HepG2 (cell line): ENCODE results near the gene PHKG2. TPM values are rescaled to one million over a fixed set of nuclear protein-coding genes. Genes with fewer than 3 reads are reported as not detected.
A peak's percentile ranks its signal among the peaks of the same experiment; 100 is the strongest.

Source experiments
- ARNT2 ChIP-seq: sonication (generic); formaldehyde crosslinking; IDR thresholded peaks from 2 replicates; pipeline ENCODE4 v1.8.0; 2022; ENCODE audit warnings: mild to moderate bottlenecking, low read depth, missing genetic modification reagents, moderate library complexity
- FOXM1 ChIP-seq: sonication (generic); formaldehyde crosslinking; IDR thresholded peaks from 2 replicates; pipeline ENCODE4 v1.5.0; 2020; ENCODE audit warnings: missing genetic modification reagents
- KAT7 ChIP-seq: IDR thresholded peaks from 2 replicates; pipeline ENCODE4 v1.6.1; 2018; ENCODE audit warnings: borderline replicate concordance, missing compliant biosample characterization
- MAFF ChIP-seq: IDR thresholded peaks from 2 replicates; pipeline ENCODE4 v1.6.1; 2011; ENCODE audit warnings: low read depth, low read length, improper control_type of control experiment
- MBNL3 ChIP-seq: fragments of 250-450 bp; sonication (Bioruptor Pico); conservative IDR thresholded peaks from 2 replicates; pipeline ENCODE4 v1.8.0; 2022; ENCODE audit warnings: mild to moderate bottlenecking, inconsistent platforms
- NFKB2 ChIP-seq: sonication (generic); formaldehyde crosslinking; IDR thresholded peaks from 2 replicates; pipeline ENCODE4 v1.4.0; 2020; ENCODE audit warnings: missing genetic modification reagents, borderline replicate concordance
- PAF1 ChIP-seq: IDR thresholded peaks from 2 replicates; pipeline ENCODE4 v1.6.1; 2016; ENCODE audit warnings: missing genetic modification reagents, missing compliant biosample characterization
- RFXANK ChIP-seq: IDR thresholded peaks from 2 replicates; pipeline ENCODE4 v1.6.1; 2016
- SNAI1 ChIP-seq: sonication (generic); formaldehyde crosslinking; IDR thresholded peaks from 2 replicates; pipeline ENCODE4 v1.5.0; 2020; ENCODE audit warnings: mild to moderate bottlenecking, missing genetic modification reagents, borderline replicate concordance
- STAG1 ChIP-seq: sonication (generic); formaldehyde crosslinking; IDR thresholded peaks from 2 replicates; pipeline ENCODE4 v1.4.0; 2020; ENCODE audit warnings: missing genetic modification reagents
- SUZ12 ChIP-seq: fragments of 150-350 bp; IDR thresholded peaks from 2 replicates; pipeline ENCODE4 v1.6.1; 2014; ENCODE audit warnings: low read depth, low read length
- WIZ ChIP-seq: sonication (generic); formaldehyde crosslinking; IDR thresholded peaks from 2 replicates; pipeline ENCODE4 v1.5.1; 2020; ENCODE audit warnings: mild to moderate bottlenecking, missing genetic modification reagents
- ZFP82 ChIP-seq: sonication (generic); formaldehyde crosslinking; IDR thresholded peaks from 2 replicates; pipeline ENCODE4 v1.5.1; 2020; ENCODE audit warnings: mild to moderate bottlenecking, missing genetic modification reagents, borderline replicate concordance
- ZNF567 ChIP-seq: sonication (generic); formaldehyde crosslinking; IDR thresholded peaks from 2 replicates; pipeline ENCODE4 v1.8.1; 2023; ENCODE audit warnings: mild to moderate bottlenecking, missing genetic modification reagents, borderline replicate concordance
- ZNF607 ChIP-seq: sonication (generic); formaldehyde crosslinking; IDR thresholded peaks from 2 replicates; pipeline ENCODE4 v1.5.1; 2020; ENCODE audit warnings: missing genetic modification reagents, mild to moderate bottlenecking, borderline replicate concordance
- polyA plus RNA-seq, 8 experiments: library from polyadenylated mRNA; depleted of rRNA in 3 of 8; stranded (reverse) in 7 of 8; unstranded in 1 of 8; fragments of >200 nt; fragmentation: Illumina TruSeq in 4 of 8; extraction: Trizol in 4 of 8; gene quantifications; 2 replicates each; pipeline versions ENCODE4 v1.2.1 to v1.2.3, GENCODE V29; 2011 to 2016; ENCODE audit warnings: low read depth in 4 of 8, missing spikeins in 1 of 8, mixed read lengths in 1 of 8; ENCODE audit not compliant: insufficient read depth in 1 of 8
- total RNA-seq, 5 experiments: library from RNA; depleted of rRNA; stranded (reverse); fragments of >200 nt; fragmentation: Illumina TruSeq; extraction: Trizol; gene quantifications; 2 replicates each; pipeline ENCODE4 v1.2.3, GENCODE V29; 2016; ENCODE audit warnings: low read depth in 1 of 5
- TF ChIP-seq, protein P1 (sequence below): sonication (generic); formaldehyde crosslinking; IDR thresholded peaks from 2 replicates; pipeline ENCODE4 v1.5.1; 2020; ENCODE audit warnings: mild to moderate bottlenecking, missing genetic modification reagents, moderate library complexity
- TF ChIP-seq, protein P2 (sequence below), 2 experiments: sonication (generic) in 1 of 2; formaldehyde crosslinking in 1 of 2; IDR thresholded peaks; 2 replicates each; pipeline versions ENCODE4 v1.5.1 to v1.6.1; 2011 to 2020; ENCODE audit warnings: borderline replicate concordance in 1 of 2, low read depth in 1 of 2, low read length in 1 of 2, mild to moderate bottlenecking in 1 of 2, missing genetic modification reagents in 1 of 2, moderate library complexity in 1 of 2
- TF ChIP-seq, protein P3 (sequence below): sonication (generic); formaldehyde crosslinking; IDR thresholded peaks from 2 replicates; pipeline ENCODE4 v1.4.0; 2020; ENCODE audit warnings: missing genetic modification reagents
- TF ChIP-seq, protein P4 (sequence below): fragments of 450-650 bp; IDR thresholded peaks from 2 replicates; pipeline ENCODE4 v1.6.1; 2016
- TF ChIP-seq, protein P5 (sequence below): sonication (generic); formaldehyde crosslinking; IDR thresholded peaks from 2 replicates; pipeline ENCODE4 v1.4.0; 2020; ENCODE audit warnings: missing genetic modification reagents

The PHKG2 gene
- total and polyA plus RNA-seq, 2 of the 13 experiments (the other 11 are each of a cell fraction or from before 2014, with no cell fraction given), result 37.4 to 42.1 TPM

DNA sequence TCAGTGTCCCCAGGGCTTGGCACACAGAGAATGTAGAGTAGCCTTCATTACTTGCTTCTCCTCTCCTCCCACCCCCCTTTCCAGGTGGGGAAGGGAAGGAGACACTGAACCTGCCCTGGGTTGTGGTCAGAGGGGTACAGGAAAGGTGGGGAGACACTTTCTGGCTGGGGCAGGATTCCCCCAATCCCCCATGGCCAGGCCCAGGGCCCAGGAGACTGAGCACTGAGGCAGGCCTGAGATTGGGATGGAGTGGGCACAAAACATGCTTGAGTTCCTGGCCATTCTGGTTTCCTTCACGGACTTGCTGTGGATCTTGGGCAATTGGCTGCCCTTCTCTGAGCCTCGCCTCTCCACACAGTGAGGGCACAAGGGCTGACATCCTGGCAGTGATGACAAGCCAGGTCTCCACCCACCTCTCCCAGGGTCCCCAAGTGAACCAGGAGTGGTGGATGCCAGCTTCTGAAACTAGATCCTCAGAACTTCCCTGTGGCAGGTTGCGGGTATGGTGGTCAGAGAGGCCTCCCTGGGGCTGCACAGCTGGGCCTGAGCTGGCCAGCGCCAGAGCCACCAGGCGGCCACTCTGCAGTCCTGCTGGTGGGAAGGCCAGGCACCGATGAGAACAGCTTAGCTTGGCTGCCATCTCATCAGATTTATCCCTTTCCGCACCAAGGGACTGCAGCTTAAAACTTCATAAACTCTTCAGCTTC lies 29.5 kb downstream of the PHKG2 start (continued):
- TF ChIP-seq, protein P1, sequence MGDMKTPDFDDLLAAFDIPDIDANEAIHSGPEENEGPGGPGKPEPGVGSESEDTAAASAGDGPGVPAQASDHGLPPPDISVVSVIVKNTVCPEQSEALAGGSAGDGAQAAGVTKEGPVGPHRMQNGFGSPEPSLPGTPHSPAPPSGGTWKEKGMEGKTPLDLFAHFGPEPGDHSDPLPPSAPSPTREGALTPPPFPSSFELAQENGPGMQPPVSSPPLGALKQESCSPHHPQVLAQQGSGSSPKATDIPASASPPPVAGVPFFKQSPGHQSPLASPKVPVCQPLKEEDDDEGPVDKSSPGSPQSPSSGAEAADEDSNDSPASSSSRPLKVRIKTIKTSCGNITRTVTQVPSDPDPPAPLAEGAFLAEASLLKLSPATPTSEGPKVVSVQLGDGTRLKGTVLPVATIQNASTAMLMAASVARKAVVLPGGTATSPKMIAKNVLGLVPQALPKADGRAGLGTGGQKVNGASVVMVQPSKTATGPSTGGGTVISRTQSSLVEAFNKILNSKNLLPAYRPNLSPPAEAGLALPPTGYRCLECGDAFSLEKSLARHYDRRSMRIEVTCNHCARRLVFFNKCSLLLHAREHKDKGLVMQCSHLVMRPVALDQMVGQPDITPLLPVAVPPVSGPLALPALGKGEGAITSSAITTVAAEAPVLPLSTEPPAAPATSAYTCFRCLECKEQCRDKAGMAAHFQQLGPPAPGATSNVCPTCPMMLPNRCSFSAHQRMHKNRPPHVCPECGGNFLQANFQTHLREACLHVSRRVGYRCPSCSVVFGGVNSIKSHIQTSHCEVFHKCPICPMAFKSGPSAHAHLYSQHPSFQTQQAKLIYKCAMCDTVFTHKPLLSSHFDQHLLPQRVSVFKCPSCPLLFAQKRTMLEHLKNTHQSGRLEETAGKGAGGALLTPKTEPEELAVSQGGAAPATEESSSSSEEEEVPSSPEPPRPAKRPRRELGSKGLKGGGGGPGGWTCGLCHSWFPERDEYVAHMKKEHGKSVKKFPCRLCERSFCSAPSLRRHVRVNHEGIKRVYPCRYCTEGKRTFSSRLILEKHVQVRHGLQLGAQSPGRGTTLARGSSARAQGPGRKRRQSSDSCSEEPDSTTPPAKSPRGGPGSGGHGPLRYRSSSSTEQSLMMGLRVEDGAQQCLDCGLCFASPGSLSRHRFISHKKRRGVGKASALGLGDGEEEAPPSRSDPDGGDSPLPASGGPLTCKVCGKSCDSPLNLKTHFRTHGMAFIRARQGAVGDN (CRISPR knock-in tag), result peak; percentile 43; the same call in 1 of the 2 replicates
- TF ChIP-seq, protein P2, sequence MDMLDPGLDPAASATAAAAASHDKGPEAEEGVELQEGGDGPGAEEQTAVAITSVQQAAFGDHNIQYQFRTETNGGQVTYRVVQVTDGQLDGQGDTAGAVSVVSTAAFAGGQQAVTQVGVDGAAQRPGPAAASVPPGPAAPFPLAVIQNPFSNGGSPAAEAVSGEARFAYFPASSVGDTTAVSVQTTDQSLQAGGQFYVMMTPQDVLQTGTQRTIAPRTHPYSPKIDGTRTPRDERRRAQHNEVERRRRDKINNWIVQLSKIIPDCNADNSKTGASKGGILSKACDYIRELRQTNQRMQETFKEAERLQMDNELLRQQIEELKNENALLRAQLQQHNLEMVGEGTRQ (IDR thresholded peaks at IDR 0.05; ENCODE audit: low read depth, low read length), result no peak
- TF ChIP-seq, protein P2 (CRISPR knock-in tag; IDR thresholded peaks at IDR 0.05; ENCODE audit: borderline replicate concordance), result no peak
- TF ChIP-seq MAFF (no peak), ZNF567 (CRISPR knock-in tag) (no peak), KAT7 (no peak), WIZ (CRISPR knock-in tag) (no peak), RFXANK (CRISPR knock-in tag) (no peak), NFKB2 (CRISPR knock-in tag) (no peak), ZNF607 (0 out of 2 replicates have a peak, but pooled peaks have one; percentile 38), SNAI1 (CRISPR knock-in tag) (0 out of 2 replicates have a peak, but pooled peaks have one; percentile 7), STAG1 (CRISPR knock-in tag) (peak; percentile 5; the same call in 1 of the 2 replicates), ARNT2 (CRISPR knock-in tag) (no peak), ZFP82 (CRISPR knock-in tag) (no peak), FOXM1 (CRISPR knock-in tag) (no peak), PAF1 (CRISPR knock-in tag) (peak; percentile 91; the same call in 1 of the 2 replicates), SUZ12 (no peak), MBNL3 (CRISPR knock-in tag) (no peak)
- TF ChIP-seq, protein P3, sequence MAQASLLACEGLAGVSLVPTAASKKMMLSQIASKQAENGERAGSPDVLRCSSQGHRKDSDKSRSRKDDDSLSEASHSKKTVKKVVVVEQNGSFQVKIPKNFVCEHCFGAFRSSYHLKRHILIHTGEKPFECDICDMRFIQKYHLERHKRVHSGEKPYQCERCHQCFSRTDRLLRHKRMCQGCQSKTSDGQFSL (CRISPR knock-in tag), result no peak
- TF ChIP-seq, protein P4, sequence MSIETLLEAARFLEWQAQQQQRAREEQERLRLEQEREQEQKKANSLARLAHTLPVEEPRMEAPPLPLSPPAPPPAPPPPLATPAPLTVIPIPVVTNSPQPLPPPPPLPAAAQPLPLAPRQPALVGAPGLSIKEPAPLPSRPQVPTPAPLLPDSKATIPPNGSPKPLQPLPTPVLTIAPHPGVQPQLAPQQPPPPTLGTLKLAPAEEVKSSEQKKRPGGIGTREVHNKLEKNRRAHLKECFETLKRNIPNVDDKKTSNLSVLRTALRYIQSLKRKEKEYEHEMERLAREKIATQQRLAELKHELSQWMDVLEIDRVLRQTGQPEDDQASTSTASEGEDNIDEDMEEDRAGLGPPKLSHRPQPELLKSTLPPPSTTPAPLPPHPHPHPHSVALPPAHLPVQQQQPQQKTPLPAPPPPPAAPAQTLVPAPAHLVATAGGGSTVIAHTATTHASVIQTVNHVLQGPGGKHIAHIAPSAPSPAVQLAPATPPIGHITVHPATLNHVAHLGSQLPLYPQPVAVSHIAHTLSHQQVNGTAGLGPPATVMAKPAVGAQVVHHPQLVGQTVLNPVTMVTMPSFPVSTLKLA, result no peak
- TF ChIP-seq, protein P5, sequence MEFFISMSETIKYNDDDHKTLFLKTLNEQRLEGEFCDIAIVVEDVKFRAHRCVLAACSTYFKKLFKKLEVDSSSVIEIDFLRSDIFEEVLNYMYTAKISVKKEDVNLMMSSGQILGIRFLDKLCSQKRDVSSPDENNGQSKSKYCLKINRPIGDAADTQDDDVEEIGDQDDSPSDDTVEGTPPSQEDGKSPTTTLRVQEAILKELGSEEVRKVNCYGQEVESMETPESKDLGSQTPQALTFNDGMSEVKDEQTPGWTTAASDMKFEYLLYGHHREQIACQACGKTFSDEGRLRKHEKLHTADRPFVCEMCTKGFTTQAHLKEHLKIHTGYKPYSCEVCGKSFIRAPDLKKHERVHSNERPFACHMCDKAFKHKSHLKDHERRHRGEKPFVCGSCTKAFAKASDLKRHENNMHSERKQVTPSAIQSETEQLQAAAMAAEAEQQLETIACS (CRISPR knock-in tag), result 0 out of 2 replicates have a peak, but pooled peaks have one; percentile 23
